ENCODE results near the gene ADAMTS12.

The ADAMTS12 gene

DNA sequence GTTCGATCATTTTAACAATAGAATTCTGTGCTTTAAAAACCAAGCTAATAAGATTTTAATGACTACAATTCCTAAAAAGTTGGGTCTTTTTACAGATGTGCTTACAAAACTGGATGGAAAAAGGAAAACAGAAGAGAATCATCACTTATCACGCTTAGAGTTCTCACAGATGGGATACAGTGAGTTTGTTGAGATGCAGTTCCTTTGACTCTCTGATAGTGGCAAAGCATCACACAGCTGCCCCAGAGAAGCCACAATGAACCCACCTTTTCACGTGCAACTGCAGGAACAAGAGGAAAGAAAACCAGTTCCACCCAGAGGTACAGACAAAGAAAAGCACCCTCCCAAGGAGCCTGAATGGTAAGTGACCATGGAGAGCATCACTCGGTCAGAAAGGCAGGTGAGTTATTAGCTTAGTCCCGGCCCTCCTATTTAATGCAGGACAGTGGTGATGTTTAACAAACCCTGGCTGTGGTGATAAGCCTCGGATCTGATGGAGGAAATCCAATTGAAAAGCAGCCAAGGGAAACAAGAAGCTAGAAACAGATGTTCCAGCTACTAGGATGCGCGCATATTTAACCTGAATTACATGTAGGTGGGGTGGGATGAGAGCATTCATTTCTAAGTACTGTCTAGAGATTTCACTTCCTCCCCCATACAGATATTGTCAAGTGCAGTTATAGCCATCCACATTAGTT is 283.3 kb downstream of the ADAMTS12 start:
- no peak for DNase-seq (ENCODE audit: low read depth)
- in situ Hi-C loops (cut with HindIII; ENCODE audit: low sequenced_read_pairs), result no loop called here
- no peak for TF ChIP-seq CTCF (IDR thresholded peaks at IDR 0.05; ENCODE audit: low read depth, low read length, missing control alignments)
- no peak overlapping the region for H3K4me3 ChIP-seq (ENCODE audit: low read depth, low read length)

- no peak for TF ChIP-seq CTCF (IDR thresholded peaks at IDR 0.05; ENCODE audit: low read depth, low read length, missing control alignments)
- no peak for DNase-seq (ENCODE audit: low read depth)
- no peak overlapping the region for H3K4me3 ChIP-seq (ENCODE audit: low read depth, low read length)
- in situ Hi-C loops (cut with HindIII; ENCODE audit: low sequenced_read_pairs), result no loop called here
These were observed 287.3 kb downstream of the ADAMTS12 start for GRCh38 chr5:33604503-33604902.

- no peak for TF ChIP-seq CTCF (IDR thresholded peaks at IDR 0.05; ENCODE audit: low read depth, low read length, missing control alignments)
- no peak overlapping the region for H3K4me3 ChIP-seq (ENCODE audit: low read depth, low read length)
- in situ Hi-C loops (cut with HindIII; ENCODE audit: low sequenced_read_pairs), result no loop called here
- DNase-seq (ENCODE audit: low read depth), result peak; percentile 47
These were observed 289.9 kb downstream of the ADAMTS12 start for GRCh38 chr5:33601881-33602280.

DNA sequence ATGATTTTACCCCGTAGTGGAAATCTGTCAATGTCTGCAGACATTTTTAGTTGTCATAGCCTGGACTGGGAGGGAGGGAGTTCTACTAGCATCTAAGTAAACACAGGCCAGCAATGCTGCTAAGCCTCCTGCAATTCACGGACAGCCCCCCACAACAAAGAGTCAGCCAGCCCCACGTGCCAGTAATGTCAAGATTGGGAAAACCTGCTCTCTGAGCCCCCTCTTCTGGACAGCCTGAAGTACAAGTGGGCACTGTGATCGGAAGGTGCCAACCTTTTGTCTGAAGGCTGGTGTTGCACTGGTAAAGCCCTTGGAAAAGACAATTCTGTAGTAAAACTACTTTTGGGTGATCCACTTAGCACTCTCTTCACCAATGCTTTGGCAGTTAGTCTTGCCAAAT is 296.5 kb downstream of the ADAMTS12 start:
- no peak for TF ChIP-seq CTCF (IDR thresholded peaks at IDR 0.05; ENCODE audit: low read depth, low read length, missing control alignments)
- no peak overlapping the region for H3K4me3 ChIP-seq (ENCODE audit: low read depth, low read length)
- no peak for DNase-seq (ENCODE audit: low read depth)
- in situ Hi-C loops (cut with HindIII; ENCODE audit: low sequenced_read_pairs), result no loop called here

- H3K4me3 ChIP-seq (ENCODE audit: low read depth, low read length), result no peak overlapping the region
- no peak for DNase-seq (ENCODE audit: low read depth)
- TF ChIP-seq CTCF (IDR thresholded peaks at IDR 0.05; ENCODE audit: low read depth, low read length, missing control alignments), result no peak
- in situ Hi-C loops (cut with HindIII; ENCODE audit: low sequenced_read_pairs), result no loop called here
These were observed 297.8 kb downstream of the ADAMTS12 start for GRCh38 chr5:33594006-33594405.

GRCh38 chr5:33592245-33592644 is 299.5 kb downstream of the ADAMTS12 start:
- no peak for TF ChIP-seq CTCF (IDR thresholded peaks at IDR 0.05; ENCODE audit: low read depth, low read length, missing control alignments)
- H3K4me3 ChIP-seq (ENCODE audit: low read depth, low read length), result no peak overlapping the region
- DNase-seq (ENCODE audit: low read depth), result no peak
- in situ Hi-C loops (cut with HindIII; ENCODE audit: low sequenced_read_pairs), result no loop called here

Data from astrocyte of the cerebellum (primary cell).